ENCODE results near the gene SCN9A.
"Not testable (repeated sequence)": the region's sequence is repeated elsewhere in the genome, so short reads cannot be mapped to it uniquely, and the experiment has no call there.

The SCN9A gene

DNA sequence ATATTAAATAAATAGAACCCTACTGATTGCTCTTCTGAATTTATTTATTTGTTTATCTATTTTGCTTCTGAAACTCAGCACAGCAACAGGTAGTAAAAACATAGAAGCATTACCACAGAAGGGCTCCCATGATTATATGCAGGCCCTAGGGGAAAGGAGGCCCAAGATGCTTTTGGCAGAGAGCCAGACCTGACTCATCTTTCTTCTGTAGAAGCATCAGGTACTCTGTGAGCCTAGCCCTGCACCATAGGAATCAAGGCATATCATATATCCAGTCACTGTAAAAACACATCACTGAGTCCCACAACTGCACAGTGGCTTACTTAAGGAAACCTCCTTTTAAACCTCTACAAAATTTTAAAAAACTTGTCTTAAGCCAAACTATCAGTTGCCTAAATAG, 1.8 kb downstream of the SCN9A start:
- DNase-seq: no peak

DNA sequence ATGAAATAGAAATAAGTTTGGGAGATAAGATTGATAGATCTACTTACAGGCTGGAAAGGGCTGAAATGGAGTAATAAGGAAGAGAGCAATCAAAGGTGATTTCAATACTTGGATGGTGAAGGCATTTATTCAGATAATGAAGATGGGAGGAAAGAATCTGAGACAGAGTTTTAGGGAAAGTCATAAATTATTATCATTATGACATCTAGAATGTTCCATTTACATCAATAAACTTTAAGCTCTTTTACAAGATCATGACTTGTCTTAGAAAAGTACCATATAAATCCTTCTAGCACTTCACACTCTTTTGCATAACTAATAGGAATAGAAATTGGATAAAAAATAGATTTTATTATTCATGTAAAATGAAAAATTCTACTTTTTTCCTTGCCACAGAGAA, 2.2 kb downstream of the SCN9A start:
- no peak for DNase-seq

DNA sequence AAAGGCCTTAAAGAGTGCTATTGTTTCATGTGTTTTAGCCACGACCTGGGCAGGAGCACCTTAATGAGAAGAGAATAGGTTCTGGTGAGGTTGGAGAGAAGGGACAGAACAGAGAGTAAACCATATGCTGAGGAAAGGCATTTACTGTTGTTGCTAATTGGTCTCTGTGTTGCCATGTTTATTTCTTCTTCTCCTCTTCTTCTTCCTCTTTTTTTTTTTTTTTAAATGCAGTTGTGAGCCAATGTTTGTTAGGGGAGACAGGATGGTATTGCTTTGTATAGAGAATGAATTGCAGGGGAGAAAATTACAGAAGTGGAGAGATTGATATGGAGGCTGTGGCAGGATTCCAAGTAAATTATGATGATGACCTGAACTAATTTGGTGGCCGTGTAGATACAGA, 2.6 kb downstream of the SCN9A start:
- DNase-seq: no peak

DNA sequence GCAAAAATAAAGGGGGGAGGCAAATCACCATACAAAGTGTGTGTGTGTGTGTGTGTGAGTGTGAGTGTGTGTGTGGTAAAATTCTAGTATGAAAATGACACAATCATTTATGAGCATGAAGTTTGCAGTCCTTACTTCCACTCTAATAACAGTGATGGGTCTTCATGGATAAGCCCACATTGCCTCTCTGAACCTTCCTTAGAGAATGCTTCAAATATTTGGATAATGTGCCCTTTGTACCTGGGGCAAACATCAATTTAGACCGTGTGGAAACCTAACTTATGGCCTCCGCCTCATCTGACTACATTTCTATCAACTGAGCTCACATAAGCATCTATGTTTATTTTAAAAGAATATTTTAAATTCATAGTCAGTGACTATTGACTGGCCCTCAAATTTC, 3.7 kb downstream of the SCN9A start:
- no peak for DNase-seq

DNA sequence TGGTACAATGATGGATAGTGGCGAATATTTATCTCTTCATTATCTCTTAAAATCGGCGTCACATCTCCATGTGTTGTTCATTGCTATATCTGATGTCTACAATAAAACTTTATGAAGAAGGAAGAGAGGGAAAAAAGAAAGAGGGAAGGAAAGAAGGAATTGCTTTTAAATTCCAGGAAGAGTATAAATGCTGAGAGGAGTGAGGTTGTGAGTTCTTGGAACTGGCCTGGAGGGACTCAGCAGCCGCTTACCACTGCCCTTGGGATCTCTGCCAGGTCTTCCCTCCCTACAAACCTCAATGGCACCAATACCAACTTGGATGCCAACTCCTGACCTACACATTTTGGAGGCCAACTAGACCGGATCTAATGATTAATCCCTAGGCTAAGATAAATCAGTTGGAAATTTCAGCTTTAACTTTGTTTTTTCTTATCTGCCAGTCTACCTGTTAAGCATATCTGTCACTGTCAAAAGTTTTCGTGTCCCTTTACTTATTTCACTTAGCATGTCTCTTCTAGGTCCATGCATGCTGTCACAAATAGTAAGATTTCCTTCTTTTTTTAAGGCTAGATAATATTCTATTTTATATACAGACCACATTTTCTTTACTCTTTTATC, 9.8 kb downstream of the SCN9A start:
- no peak for DNase-seq

DNA sequence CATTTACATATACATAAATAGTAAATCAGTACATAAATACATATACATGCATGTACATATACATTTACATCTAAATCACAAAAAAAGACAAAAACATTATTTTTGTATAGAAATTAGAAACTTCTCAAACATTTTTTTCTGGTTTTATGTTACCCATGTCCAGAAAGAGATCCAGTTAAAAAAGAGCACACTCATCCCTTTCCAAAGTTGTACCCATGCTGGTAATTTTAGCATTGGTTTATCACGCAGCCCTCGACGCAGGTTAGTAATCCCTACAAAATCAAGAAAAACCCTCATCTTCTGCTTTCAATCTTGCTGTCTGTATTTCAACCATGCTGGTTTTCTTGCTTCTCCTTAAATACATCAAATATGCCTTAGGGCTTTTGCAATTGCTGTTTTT, 10.5 kb downstream of the SCN9A start:
- no peak for DNase-seq

DNA sequence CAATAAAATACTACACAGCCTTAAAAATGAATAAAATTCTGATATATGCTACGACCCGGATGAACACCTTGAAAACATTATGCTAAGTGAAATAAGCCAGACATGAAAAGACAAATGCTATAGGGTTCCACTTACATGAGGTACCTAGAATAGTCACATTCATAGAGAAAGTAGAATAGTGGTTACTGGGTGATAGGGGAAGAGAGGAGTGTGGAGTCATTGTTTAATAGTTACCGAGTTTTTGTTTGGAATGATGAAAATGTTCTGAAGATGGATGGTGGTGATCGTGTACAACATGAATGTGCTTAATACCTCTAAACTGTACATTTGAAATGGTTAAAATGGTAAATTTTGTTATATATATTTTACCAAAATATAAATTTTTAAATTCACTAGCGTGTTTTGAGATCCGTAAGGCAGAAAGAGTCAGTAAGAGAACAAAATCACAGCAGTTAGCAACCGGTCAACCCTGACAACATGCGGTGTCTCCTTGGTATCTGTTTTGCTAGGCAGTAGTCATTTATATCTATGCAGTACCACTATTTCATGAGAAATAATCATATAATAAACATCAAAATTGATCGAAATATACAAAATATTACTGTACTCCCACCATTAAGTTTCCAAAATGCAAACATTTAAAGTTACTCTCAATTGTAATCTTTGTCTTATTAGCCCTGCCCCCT, 11.1 kb downstream of the SCN9A start:
- DNase-seq: no peak

DNA sequence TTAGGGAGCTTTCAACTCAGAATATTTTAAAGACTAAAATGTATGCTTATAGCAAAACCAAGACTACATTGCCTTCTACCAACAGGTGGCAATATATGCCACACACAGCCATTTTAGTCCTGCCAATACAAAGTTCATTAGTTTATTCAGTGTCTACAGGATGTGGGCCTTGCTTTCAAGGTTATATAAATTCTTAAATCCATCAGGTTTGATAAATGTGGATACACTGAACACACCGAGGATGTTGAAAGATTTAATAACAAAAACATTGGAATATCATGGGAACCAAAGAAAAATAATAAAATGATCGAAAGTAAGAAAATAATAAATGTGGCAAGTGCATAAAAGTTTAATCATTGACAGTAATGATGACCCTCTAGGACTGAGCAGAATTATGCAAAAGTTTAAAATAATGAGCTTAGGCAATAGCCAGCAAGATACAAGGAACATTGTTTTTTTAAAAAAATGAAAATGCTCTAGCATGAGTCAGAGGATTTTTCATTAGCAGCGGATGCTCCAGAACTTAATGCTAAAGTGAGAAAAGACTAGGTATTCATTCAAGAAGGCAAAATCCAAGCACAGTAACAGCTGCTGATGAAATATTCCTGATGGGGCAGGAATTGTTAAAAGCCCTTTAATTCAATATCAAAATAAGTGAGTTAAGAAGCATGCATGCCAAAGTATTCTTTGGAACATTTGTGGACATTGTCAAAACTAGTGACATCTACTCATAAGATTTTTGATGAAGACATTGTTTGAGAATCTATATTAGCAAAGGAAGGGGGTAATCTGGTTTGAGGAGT, 14.2 kb downstream of the SCN9A start:
- no peak for DNase-seq

DNA sequence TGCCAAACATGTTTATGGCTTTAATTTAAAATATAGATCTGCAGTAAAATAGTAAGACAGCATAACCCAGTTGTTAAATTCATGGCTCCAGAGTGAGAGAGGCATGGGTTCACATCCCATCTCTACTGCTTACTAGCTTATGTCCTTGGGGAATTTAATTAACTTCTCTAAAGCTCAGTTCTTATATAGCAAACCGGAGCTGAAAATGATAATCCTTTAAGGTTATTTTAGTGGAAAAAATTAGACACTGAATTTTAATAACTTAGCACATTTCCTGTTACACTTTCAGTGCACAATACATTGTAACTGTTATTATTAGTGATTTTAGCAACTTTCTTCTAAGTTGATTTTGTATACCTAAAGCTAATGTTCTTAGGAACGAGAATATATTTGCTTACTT, 14.8 kb downstream of the SCN9A start:
- DNase-seq: no peak

DNA sequence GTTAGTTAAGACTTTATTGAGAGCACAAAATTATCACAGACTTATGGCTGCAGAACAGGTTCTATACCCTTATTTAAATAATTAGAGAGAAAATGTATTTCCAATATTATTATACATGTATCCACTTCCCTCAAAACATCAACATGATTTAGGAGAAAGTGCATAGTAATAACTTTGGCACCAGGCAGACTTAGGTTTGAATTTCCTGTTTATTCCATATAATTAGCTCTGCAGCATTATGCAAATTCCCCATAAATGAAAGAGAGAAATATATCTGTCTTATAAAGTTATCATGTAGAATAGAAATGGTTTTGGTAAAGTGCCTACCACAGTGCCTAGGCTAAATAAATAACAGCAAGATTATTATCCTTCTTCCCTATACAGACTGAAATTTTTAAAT, 15.3 kb downstream of the SCN9A start:
- DNase-seq: no peak

DNA sequence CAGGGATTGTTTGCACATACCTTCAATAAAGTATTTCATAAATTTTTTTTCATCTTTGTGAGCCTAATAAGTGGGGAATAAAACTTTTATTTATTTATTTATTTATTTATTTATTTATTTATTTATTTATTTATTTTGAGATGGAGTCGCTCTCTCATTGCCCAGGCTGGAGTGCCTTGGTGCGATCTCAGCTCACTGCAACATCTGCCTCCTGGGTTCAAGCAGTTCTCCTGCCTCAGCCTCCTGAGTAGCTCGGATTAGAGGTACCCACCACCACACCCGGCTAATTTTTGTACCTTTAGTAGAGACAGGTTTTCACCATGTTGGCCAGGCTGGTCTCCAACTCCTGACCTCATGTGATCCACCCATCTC, 17.8 kb downstream of the SCN9A start:
- not testable (repeated sequence) for DNase-seq

DNA sequence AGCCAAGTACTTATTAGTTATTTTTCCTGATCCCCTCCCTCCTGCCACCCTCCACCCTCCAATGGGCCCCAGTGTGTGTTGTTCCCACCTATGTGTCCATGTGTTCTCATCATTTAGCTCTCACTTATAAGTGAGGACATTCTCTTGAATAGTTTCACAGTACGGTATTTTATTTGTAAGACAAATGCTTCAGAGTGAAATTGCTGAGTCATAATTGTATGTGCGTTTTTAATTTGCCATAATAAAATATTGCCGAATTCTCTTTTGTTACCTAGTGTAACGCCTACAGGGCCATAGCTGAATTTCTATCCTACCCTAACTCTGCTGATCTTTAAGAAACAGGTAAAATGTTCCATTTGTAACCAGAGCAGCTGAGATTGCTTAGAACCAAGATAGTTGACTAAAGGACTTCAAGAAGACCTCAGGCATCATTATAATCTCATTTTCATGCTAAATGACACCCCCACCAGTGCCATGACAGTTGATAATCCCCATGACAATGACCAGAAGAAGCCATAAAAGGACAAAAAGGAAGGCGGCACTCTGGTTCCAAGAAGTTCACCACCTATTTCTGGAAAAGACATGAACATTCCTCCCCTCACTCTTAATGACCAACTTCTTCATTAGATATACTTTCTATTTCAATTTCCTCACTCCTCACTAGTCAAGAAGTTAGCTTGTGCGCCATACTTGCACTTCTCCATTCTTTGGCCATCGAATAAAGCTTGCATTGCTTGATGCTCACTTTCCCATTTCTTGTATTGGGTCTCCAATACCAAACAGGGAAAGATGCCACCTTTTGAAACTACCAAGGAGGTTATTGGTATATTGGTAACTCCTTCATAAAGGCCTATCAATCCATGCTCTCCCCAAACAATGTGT, 18.4 kb downstream of the SCN9A start:
- DNase-seq: no peak

DNA sequence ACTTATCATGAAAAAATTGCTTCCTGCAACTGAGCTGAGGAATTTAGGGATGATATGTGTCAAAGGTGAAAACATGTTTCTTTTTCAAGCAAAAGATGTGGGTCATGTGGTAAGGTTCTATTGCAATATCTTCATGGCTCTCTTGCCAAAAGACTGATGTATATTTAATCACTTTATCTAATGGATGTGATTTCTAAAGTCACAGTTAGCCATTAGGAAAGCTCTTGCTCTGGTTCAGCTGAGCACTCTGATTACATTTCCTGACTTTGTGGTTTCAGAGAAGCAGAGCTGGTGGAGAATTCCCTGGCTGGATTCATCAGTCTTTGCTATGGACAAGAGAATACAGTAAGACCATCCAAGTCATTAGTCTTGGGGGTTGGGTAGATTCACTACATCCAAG, 24.4 kb downstream of the SCN9A start:
- no peak for DNase-seq

DNA sequence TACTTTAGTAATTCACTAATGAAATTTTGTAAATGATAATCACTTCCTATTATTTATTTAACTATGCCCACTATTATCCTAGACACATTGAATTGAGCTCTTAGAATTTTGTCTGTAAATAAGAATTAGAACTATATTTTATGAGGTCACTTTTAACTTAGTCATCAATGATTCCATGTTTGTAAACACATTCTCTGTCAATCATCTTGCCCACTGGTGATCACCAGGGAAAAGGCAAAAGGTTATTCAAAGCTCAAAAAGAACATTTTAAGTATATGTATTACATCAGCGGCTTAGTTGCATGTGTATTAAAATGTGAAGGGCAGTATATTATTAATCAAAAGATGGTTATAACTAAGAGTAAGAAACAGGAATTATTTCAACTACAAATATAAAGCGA, 25.2 kb downstream of the SCN9A start:
- no peak for DNase-seq

DNA sequence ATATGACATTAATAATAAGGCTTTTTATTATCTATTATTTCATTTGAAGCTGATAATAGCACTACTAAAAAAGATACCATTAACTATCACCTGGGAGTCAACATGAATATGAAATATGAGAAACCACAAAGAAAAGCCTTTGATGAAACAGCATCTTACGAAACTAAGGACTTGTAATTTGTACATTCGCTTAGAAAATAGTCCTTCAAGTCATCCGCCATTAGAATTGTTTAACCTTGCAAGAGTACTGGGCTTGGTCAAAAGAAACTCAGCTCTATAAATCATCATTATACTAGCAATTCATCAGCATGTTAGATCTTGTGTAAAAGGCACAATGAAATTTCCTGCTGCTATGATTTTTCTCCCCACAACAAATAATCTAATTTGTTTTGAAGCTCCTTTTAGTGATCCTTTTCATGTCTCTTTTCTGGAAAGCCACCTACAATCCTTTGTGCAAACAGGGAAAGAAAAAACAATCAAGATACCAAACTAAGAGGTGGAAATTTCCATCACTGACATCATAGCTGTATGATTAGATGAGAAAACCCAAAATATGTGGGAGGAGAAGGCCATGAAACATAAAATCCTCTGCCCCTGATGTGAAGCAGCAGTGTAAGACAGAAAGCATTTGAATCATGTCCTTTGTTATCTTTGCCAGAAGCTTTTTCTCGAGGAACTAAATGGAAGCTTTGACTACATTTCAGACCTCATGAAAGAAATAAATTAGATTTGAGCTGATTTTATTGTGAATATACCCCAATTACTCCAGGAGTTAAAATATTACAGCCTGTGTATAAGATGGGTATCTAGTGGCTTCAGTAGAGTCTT, 31.2 kb downstream of the SCN9A start:
- DNase-seq: no peak

DNA sequence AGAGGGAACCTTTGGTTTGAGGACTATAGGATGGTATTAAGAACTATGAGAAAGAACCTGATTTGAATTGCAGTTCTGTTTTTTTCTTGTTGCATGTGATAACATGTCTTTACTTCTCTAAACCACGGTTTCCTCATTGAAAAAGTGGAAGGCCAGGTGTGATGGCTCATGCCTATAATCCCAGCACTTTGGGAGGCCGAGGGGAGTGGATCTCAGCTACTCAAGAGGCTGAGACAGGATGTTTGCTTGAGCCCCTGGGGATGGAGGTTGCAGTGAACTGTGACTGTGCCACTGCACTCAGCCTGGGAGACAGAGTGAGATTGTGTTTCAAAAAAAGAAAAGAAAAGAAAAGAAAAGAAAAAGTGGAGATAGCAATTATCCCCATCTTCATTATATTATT, 32.3 kb downstream of the SCN9A start:
- no peak for DNase-seq

DNA sequence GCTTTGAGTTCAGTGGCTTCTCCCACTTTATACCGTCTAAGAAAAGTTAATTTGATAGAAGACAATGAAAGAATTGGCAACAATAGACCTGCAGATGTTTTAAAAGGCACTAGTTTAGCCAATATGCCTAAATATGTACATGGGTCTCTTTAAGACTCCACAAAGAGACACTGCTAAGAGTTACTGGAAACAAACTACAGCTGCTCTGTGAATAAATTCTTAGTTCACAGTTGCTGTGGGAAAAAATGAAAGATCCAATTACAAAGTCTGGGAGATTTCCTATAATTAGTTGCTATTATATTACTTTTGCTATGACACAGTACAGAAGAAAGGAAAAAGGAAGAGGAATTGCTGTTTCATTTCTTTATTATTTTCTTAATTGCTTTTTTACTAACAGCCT, 34.3 kb downstream of the SCN9A start:
- no peak for DNase-seq

DNA sequence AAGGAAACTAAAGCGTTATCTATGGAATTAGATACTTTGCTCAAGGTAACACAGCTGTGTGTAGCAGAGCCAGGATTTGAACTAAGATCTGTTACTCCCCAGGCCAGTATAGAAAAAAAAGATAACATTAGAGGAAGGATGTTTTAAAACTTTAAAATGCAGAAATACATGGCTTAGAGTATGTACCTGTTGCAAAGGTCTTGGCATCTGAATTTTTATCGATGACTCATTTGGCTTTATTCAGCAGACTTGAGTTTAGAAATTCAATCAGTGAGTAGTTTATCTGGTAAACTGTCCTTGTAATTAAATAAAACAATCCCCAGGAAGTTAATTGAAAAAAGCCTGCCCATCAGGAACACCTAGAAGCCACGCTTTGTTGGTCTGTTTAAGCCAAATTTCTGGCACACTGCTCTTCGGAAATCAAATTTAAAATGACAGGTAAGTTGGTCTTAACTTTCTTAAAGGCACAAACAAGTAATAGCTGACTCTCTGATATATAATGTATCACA, 36.9 kb downstream of the SCN9A start:
- no peak for DNase-seq

DNA sequence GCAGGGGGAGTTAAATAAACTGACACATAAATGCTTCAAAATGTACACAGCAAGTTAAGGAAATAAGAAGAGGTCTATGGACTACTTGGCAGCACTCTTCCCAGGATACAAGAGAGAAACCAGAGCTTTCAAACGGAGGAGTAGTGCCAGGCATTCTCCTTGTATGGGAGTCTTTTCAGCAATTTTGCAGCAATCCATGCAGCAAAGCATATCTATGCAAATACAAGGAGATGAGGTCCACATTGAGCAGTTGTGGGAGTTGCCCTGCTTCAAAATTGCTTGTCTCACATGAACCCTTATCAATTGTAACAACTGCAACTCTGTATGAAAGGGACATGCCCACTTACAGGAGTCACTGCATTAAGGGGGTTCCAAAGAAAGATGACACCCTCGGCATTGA, 37.8 kb downstream of the SCN9A start:
- DNase-seq: no peak

DNA sequence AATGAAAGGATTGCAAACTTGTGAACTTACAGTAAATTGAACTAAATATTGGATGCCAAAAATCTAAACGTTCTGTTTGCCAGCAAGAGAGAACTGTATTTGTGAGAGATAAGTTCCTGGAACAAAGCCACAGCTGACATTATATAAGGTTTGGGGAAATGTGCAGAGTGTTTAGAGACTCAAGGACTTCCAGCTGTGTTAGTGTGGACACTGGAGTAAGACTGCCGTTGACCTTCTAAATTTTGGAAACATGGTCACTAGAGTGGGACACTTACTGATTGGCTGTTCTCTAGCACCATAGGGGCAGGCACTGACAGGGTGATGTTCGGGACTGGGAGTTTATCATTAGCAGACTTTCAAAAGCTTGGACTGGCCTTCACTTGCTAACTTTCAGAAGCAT, 40.5 kb downstream of the SCN9A start:
- no peak for DNase-seq

DNA sequence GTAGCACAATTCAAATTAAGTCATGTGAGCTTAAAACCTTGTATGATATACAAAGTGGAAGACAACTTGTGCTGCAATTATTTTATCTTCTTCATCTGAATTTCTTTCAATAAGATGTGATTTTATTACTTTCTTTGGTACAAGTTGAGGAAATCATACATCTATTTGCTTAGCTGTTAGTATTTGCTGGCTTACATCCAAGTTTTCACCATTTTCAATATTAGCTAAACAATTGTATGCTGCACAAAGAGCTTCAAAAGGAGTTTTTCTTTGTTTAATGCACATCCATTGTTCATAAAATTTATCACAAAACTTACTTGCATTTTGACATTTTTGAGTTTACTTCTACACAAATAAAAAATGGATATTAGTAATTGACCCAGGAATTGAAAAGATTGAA, 40.9 kb downstream of the SCN9A start:
- DNase-seq: no peak

DNA sequence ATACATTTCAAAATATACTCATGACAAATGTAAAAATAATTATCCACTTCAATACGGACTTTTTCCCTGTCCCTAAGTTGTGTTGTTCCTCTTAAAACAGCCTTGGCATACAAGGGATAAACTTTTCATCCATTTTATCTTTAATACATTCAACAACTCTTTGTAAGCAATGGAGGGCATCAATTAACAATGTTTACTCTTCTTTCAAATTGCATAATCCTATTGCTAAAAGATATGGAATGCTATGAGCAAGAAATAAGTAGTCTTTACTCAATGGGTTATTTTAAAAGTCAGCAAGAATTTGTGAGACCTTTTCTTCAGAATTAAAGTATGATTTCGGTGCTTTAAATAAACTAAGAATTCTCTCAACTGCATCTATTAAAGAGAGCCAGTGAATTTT, 41.9 kb downstream of the SCN9A start:
- DNase-seq: no peak
